Measurements from ENCODE around the gene DSE. TPM values are rescaled to one million over a fixed set of nuclear protein-coding genes. Genes with fewer than 3 reads are reported as not detected.

The DSE gene
- total and polyA plus RNA-seq, 2 donors (not counting 1 experiment from before 2014, with no cell fraction given): 8.3 to 8.6 TPM

GRCh38 chr6:116405138-116405537 lies 34.4 kb downstream of the DSE start:
- peaks cover 58 to 60% of the 10 kb centered on the region in 2 donors for H3K4me1 ChIP-seq (ENCODE audit: control insufficient read depth in 2 of 2, insufficient read depth in 2 of 2, low read length in 2 of 2)
- POLR2A ChIA-PET: interaction anchor here (0.6 kb wide), 1 partner anchor 34 kb away, joined by 3 read pairs; the partner anchor contains the start of gene DSE
- peak overlapping the region; percentile 17 for H3K9ac ChIP-seq (ENCODE audit: low read length)

More at GRCh38 chr6:116405138-116405537, 34.4 kb downstream of the DSE start:
- Mint-ChIP-seq H3K27me3 (no peaks in the 10 kb centered on the region), H3K9me3 (ENCODE audit: insufficient read depth) (no peaks in the 10 kb centered on the region), H3K4me3 (peak overlapping the region; percentile 61), H3K27ac (peak overlapping the region; percentile 96), H3K4me1 (peaks cover 53% of the 10 kb centered on the region)
- Histone ChIP-seq H3K36me3 (replicated peaks in 1 of 2; ENCODE audit: control extremely low read depth in 1 of 2, control insufficient read depth in 1 of 2, extremely low read depth in 1 of 2, insufficient read depth in 2 of 2, low read length in 1 of 2) (peaks cover 0 to under 1% of the 10 kb centered on the region in 2 experiments), H2AFZ (ENCODE audit: insufficient read depth, low read depth, low read length, poor library complexity, severe bottlenecking) (peak overlapping the region; percentile 54), H4K20me1 (ENCODE audit: control insufficient read depth, insufficient read depth, low read length, poor library complexity, severe bottlenecking) (no peaks in the 10 kb centered on the region), H3K4me2 (replicated peaks; ENCODE audit: low read depth, low read length, poor library complexity, severe bottlenecking) (peak overlapping the region; percentile 56), H3K27ac (ENCODE audit: low read length in 2 of 2) (peak overlapping the region; percentile 70 to 84), H3K4me3 (ENCODE audit: control extremely low read depth in 1 of 5, extremely low read depth in 1 of 5, insufficient read depth in 1 of 5, low read depth in 2 of 5, low read length in 4 of 5) (peak overlapping the region in 3 of 5 experiments; percentile 14 to 42 (median 18)), H3K27me3 (replicated peaks in 1 of 4; ENCODE audit: control extremely low read depth in 1 of 4, control insufficient read depth in 3 of 4, insufficient read depth in 4 of 4, low read length in 3 of 4) (no peaks in the 10 kb centered on the region), H3K9me3 (ENCODE audit: control extremely low read depth in 1 of 3, control insufficient read depth in 2 of 3, insufficient read depth in 1 of 3, low read length in 2 of 3) (peaks cover 0 to under 1% (median 0%) of the 10 kb centered on the region in 3 donors), H3K79me2 (ENCODE audit: control insufficient read depth, insufficient read depth, low read length) (peaks cover 80% of the 10 kb centered on the region)
- DNase-seq: peak; percentile 71
- no peak for TF ChIP-seq CTCF (IDR thresholded peaks at IDR 0.05)
- TF ChIP-seq EZH2 (IDR thresholded peaks at IDR 0.05; ENCODE audit: borderline replicate concordance, insufficient read depth, low read depth, low read length, poor library complexity, severe bottlenecking): no peak
- intact Hi-C loops (cut with micrococcal nuclease): loop anchor here (2.0 to 5.0 kb wide), 2 partner anchors 14 to 42 kb away; no protein-coding TSS in a partner anchor
- 4% methylated on average over 5 of the region's 5 CpGs for WGBS (ENCODE audit: insufficient coverage)
- CTCF ChIA-PET: interaction anchor here (0.7 to 1.6 kb wide), 9 partner anchors 9 to 162 kb away, joined by 3 to 9 read pairs (median 3); partner anchors contain the start of gene CALHM6
- peak; percentile 53 for ATAC-seq (ENCODE audit: low read depth)
